HG02852 (cell line): ENCODE results near the gene TBC1D9.

Source experiments
- ATAC-seq: cut with Tn5 transposase; IDR thresholded peaks from one replicate; pipeline ENCODE4 v1.9.1; 2021; ENCODE audit warnings: mild to moderate bottlenecking, moderate library complexity; ENCODE audit not compliant: unreplicated experiment

TBC1D9 gene

GRCh38 chr4:140628016-140628415 is 128.2 kb downstream of the TBC1D9 start:
- ATAC-seq: no peak

GRCh38 chr4:140626661-140627376 is 129.4 kb downstream of the TBC1D9 start:
- ATAC-seq: no peak

- no peak for ATAC-seq
Observed at GRCh38 chr4:140622333-140622958, 133.7 kb downstream of the TBC1D9 start.

GRCh38 chr4:140621161-140621560 is 135.0 kb downstream of the TBC1D9 start:
- no peak for ATAC-seq

GRCh38 chr4:140617499-140618248 is 138.5 kb downstream of the TBC1D9 start:
- no peak for ATAC-seq

GRCh38 chr4:140615451-140615850 is 140.7 kb downstream of the TBC1D9 start:
- ATAC-seq: no peak

- no peak for ATAC-seq
Observed at GRCh38 chr4:140612357-140612756, 143.8 kb downstream of the TBC1D9 start.

- ATAC-seq: no peak
Observed at GRCh38 chr4:140611854-140612253, 144.3 kb downstream of the TBC1D9 start.

- peak; percentile 84 for ATAC-seq
Observed at GRCh38 chr4:140609548-140610425, 146.4 kb downstream of the TBC1D9 start.

- no peak for ATAC-seq
Observed at GRCh38 chr4:140607852-140608251, 148.3 kb downstream of the TBC1D9 start.

- no peak for ATAC-seq
Observed at GRCh38 chr4:140604544-140604943, 151.6 kb downstream of the TBC1D9 start.

- ATAC-seq: no peak
Observed at GRCh38 chr4:140603286-140603685, 152.9 kb downstream of the TBC1D9 start.

GRCh38 chr4:140602714-140603113 is 153.5 kb downstream of the TBC1D9 start:
- ATAC-seq: no peak

- ATAC-seq: no peak
Observed at GRCh38 chr4:140600408-140600807, 155.8 kb downstream of the TBC1D9 start.

- ATAC-seq: peak; percentile 83
Observed at GRCh38 chr4:140595065-140595464, 161.1 kb downstream of the TBC1D9 start.

GRCh38 chr4:140584439-140584838 is 171.7 kb downstream of the TBC1D9 start:
- ATAC-seq: no peak

GRCh38 chr4:140581078-140581477 is 175.1 kb downstream of the TBC1D9 start:
- ATAC-seq: no peak

- no peak for ATAC-seq
Observed at GRCh38 chr4:140579278-140579677, 176.9 kb downstream of the TBC1D9 start.

GRCh38 chr4:140575489-140575888 is 180.7 kb downstream of the TBC1D9 start:
- ATAC-seq: no peak

- ATAC-seq: no peak
Observed at GRCh38 chr4:140571620-140572019, 184.6 kb downstream of the TBC1D9 start.
